Small intestine (tissue), 7 donors: ENCODE data around the gene ITSN1. TPM values are rescaled to one million over a fixed set of nuclear protein-coding genes. Genes with fewer than 3 reads are reported as not detected.
"Not testable (repeated sequence)": the region's sequence is repeated elsewhere in the genome, so short reads cannot be mapped to it uniquely, and the experiment has no call there.

ENCODE experiments used
- DNase-seq, 2 donors: peaks; one replicate each; pipeline versions ENCODE4 v3.0.0 to v3.0.0-alpha.2; 2013
- FAIRE-seq: peaks from 2 replicates; lab custom pipeline; 2012; peaks lifted over from hg19 to GRCh38; lab: Jason Lieb, UNC
- H3K27ac ChIP-seq, 3 donors: one replicate each; pipeline ENCODE4 v1.5.1; 2013; ENCODE audit warnings: low read length in 2 of 3, mild to moderate bottlenecking in 2 of 3, control low read depth in 1 of 3, inconsistent platforms in 1 of 3, low read depth in 1 of 3, moderate library complexity in 1 of 3
- H3K27me3 ChIP-seq, 3 donors: one replicate each; pipeline ENCODE4 v1.6.1; 2013; ENCODE audit warnings: low read length in 3 of 3, inconsistent platforms in 1 of 3; ENCODE audit not compliant: control insufficient read depth in 3 of 3, insufficient read depth in 3 of 3
- H3K36me3 ChIP-seq, 3 donors: one replicate each; pipeline ENCODE4 v1.6.1; 2013; ENCODE audit warnings: low read length in 3 of 3, inconsistent platforms in 1 of 3, low read depth in 1 of 3, mild to moderate bottlenecking in 1 of 3, moderate library complexity in 1 of 3; ENCODE audit not compliant: control insufficient read depth in 3 of 3, insufficient read depth in 2 of 3
- H3K4me1 ChIP-seq, 3 donors: one replicate each; pipeline ENCODE4 v1.6.1; 2013; ENCODE audit warnings: low read length in 2 of 3, inconsistent platforms in 1 of 3, low read depth in 1 of 3, mild to moderate bottlenecking in 1 of 3, moderate library complexity in 1 of 3; ENCODE audit not compliant: control insufficient read depth in 3 of 3, insufficient read depth in 2 of 3
- H3K4me3 ChIP-seq, 3 donors: one replicate each; pipeline ENCODE4 v1.5.1; 2013; ENCODE audit warnings: low read length in 3 of 3, control low read depth in 1 of 3, inconsistent platforms in 1 of 3, low read depth in 1 of 3, mild to moderate bottlenecking in 1 of 3, moderate library complexity in 1 of 3
- H3K9me3 ChIP-seq, 2 donors: one replicate each; pipeline ENCODE4 v1.6.1; 2013; ENCODE audit warnings: low read depth in 1 of 2, low read length in 1 of 2; ENCODE audit not compliant: control insufficient read depth in 2 of 2, insufficient read depth in 1 of 2
- WGBS, 3 donors: extraction: QIAGEN DNeasy Blood & Tissue Kit; methylation state at CpG; one replicate each; pipeline ENCODE4 v1.1.7; 2013; 5-methylcytosine and 5-hydroxymethylcytosine counted together
- polyA plus RNA-seq, 4 donors: library from polyadenylated mRNA; stranded (reverse) in 3 of 4; unstranded in 1 of 4; fragments of 200-250 nt in 3 of 4; fragments of 120-200 nt in 1 of 4; gene quantifications; one replicate each; pipeline versions ENCODE4 v1.2.1 to v1.2.3, GENCODE V29; 2013
- donor health status: healthy with polysubstance abuse.
- donor health status: control.
- donor health status: control.
- donor health status: Bipolar disorder and iron deficiency.
- donor health status: healthy.

The ITSN1 gene
- polyA plus RNA-seq, 4 donors: 10.5 to 38.0 (median 21.1) TPM

DNA sequence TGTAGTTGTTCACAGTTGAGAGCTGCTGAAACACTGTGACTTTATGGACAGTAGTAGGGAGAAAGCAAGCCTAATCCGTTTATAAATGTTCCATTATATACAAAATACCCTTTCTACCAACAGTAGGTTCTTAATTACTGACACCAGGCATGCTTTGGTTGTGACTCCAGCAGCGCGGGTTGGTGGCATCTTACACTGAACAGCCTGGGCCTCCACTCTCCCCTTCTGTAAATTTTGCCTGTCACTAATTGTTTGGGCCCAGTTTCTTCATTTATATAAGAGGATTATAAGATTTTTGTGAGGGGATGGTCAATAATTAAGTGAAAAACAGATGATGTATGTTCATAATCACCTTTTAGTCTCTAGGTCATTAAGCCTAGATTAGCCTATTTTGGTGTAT is 58.2 kb downstream of the ITSN1 start:
- Histone ChIP-seq H3K27me3 (no peaks in the 10 kb centered on the region), H3K4me1 (peaks cover 0 to 7% (median 0%) of the 10 kb centered on the region in 3 donors), H3K4me3 (no peak overlapping the region), H3K9me3 (no peaks in the 10 kb centered on the region), H3K27ac (no peak overlapping the region), H3K36me3 (no peaks in the 10 kb centered on the region)
- no peak for FAIRE-seq
- DNase-seq: no peak
- 89 to 94% (median 92%) methylated on average over 3 of the region's 3 CpGs for WGBS, 3 donors

DNA sequence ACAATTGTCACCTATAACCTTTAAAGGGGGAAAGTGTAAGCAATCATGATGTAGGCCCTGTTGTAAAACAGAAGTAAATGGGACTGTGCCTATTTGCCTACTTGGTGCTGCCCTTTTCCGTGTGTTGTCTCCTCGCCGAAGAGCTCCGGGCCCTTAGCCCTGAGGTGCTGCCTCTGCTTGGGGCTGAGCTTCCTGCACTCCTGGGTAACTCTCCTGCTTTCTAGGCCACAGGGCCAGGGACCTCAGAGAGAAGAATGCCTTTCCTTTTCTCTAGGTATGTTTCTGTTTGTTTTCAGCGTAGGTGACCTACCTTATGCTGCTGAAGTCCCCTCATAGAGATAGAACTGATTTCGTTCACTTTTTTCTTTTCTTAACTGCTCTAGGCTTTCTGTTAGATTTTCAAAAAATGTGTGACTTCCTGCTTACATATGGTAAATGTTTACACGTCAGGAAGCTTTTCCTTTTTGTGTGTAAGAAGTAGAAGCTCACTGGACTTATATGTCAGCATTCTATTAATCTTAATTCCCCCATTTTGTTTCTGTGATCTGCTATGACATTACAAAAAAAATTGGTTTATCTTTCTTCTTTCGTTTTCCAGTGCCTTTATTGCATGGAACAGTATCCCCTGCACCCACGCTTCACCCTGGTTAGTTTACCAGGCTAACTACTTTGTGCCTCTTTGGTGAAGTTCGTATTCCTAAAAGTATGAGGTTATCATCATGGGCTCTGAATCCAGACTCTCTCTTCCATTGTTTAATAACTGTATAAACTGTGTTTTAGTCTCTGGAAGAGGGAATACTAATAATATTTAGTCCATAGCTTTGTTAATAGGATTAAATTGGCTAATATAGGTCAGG is 61.7 kb downstream of the ITSN1 start:
- H3K27ac ChIP-seq: peak overlapping the region in 1 of 3 donors; percentile 31
- DNase-seq (peak in 1 of 2 donors; percentile 39), FAIRE-seq (no peak)
- H3K4me1 ChIP-seq: peaks cover 0 to 7% (median 0%) of the 10 kb centered on the region in 3 donors
- no peaks in the 10 kb centered on the region for H3K9me3 ChIP-seq
- 68 to 81% (median 78%) methylated on average over 10 of the region's 10 CpGs for WGBS, 3 donors
- H3K4me3 ChIP-seq: no peak overlapping the region
- no peaks in the 10 kb centered on the region for H3K36me3 ChIP-seq
- no peaks in the 10 kb centered on the region for H3K27me3 ChIP-seq

- H3K4me1 ChIP-seq: peaks cover 0 to 15% (median 2%) of the 10 kb centered on the region in 3 donors
- FAIRE-seq (no peak), DNase-seq (no peak)
- peaks cover 0 to 9% of the 10 kb centered on the region in 2 donors for H3K9me3 ChIP-seq
- no peak overlapping the region for H3K4me3 ChIP-seq
- peaks cover 0 to 3% (median 0%) of the 10 kb centered on the region in 3 donors for H3K36me3 ChIP-seq
- no peak overlapping the region for H3K27ac ChIP-seq
- no peaks in the 10 kb centered on the region for H3K27me3 ChIP-seq
Measured at GRCh38 chr21:33707846-33708245, 65.5 kb downstream of the ITSN1 start.

GRCh38 chr21:33708874-33709273 is 66.6 kb downstream of the ITSN1 start:
- Histone ChIP-seq H3K9me3 (peaks cover 0 to 9% of the 10 kb centered on the region in 2 donors), H3K4me1 (peaks cover 0 to 14% (median 2%) of the 10 kb centered on the region in 3 donors), H3K27ac (no peak overlapping the region), H3K36me3 (peaks cover 0 to 3% (median 0%) of the 10 kb centered on the region in 3 donors), H3K27me3 (no peaks in the 10 kb centered on the region), H3K4me3 (no peak overlapping the region)
- DNase-seq (no peak), FAIRE-seq (no peak)
- 93 to 94% (median 94%) methylated on average over 2 of the region's 2 CpGs for WGBS, 3 donors

DNA sequence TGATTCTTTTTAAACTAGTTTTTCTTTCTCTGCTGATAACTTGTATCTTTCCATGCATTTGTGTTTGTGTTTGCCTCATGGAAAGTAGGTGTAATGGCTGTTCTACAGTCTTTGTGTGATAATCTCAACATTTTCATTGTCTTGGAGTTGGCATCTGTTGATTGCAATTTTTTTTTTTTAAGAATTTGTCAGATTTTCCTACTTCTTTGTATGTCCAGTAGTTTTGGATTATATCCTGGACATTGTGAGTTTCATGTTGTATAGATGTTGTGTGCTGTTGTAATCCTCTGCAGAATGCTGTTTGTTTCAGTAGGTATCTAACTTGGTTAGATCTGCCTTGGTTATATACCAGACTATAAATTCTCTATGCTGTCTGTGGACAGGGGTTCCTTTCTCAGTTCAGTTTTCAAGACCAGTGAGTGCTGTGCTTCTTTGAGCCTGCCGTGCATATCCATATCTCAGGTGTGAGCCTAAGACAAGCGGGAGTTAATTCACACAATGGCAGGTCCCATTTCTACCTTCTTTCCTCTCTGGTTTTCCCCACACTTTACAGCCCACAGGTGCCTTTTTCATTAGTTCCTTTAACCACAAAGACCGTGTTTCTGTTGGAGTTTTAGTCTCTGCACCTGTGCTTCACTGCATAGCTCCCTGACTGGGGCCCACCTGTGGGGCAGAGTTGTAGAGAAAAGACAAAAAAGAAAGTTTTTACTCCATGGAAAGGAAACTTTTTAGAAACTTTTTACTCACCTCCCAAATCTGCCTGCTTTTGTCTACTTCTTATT is 69.9 kb downstream of the ITSN1 start:
- Histone ChIP-seq H3K27me3 (no peaks in the 10 kb centered on the region), H3K4me1 (peaks cover 0 to 9% (median 2%) of the 10 kb centered on the region in 3 donors), H3K4me3 (no peak overlapping the region), H3K27ac (no peak overlapping the region), H3K9me3 (peaks cover 0 to 9% of the 10 kb centered on the region in 2 donors), H3K36me3 (peaks cover 0 to 3% (median 0%) of the 10 kb centered on the region in 3 donors)
- DNase-seq: peak in 1 of 2 donors; percentile 8
- FAIRE-seq: no peak
- 52 to 65% (median 57%) methylated on average over 3 of the region's 3 CpGs for WGBS, 3 donors

DNA sequence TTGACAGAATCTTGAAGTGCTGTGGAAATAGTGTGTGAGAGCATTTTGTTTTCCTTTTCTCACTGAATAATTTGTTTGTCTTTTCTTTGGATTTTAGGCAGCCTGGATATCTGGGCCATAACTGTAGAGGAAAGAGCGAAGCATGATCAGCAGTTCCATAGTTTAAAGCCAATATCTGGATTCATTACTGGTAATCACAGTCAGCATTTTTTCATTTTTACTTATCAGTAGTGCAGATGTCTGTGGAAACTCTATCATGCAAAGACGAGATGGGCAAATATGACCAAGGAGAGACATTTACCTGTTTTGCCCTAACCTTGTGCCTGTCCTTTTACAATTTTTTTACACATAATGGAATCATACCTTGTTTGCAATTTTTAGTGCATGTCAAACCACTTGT is 78.8 kb downstream of the ITSN1 start:
- DNase-seq: no peak
- H3K27ac ChIP-seq: no peak overlapping the region
- no peak for FAIRE-seq
- H3K36me3 ChIP-seq: peaks cover 0 to 13% (median 4%) of the 10 kb centered on the region in 3 donors
- no peaks in the 10 kb centered on the region for H3K27me3 ChIP-seq
- no peak overlapping the region for H3K4me3 ChIP-seq
- peaks cover 0 to 3% of the 10 kb centered on the region in 2 donors for H3K9me3 ChIP-seq
- WGBS, 3 donors: 77 to 91% (median 87%) methylated on average over 2 of the region's 2 CpGs
- H3K4me1 ChIP-seq: no peaks in the 10 kb centered on the region

- peaks cover 0 to 10% (median 2%) of the 10 kb centered on the region in 3 donors for H3K36me3 ChIP-seq
- 90 to 95% (median 92%) methylated on average over 3 of the region's 3 CpGs for WGBS, 3 donors
- not testable (repeated sequence) for H3K27me3 ChIP-seq
Measured at GRCh38 chr21:33729139-33729538, 86.8 kb downstream of the ITSN1 start.

GRCh38 chr21:33729641-33730040 is 87.3 kb downstream of the ITSN1 start:
- Histone ChIP-seq H3K4me1 (no peaks in the 10 kb centered on the region), H3K36me3 (peaks cover 0 to 10% (median 2%) of the 10 kb centered on the region in 3 donors), H3K27ac (no peak overlapping the region), H3K9me3 (no peaks in the 10 kb centered on the region), H3K4me3 (no peak overlapping the region), H3K27me3 (no peaks in the 10 kb centered on the region)
- 39 to 61% (median 57%) methylated on average over 2 of the region's 2 CpGs for WGBS, 3 donors
- FAIRE-seq (no peak), DNase-seq (no peak)

More at GRCh38 chr21:33729139-33729538, 86.8 kb downstream of the ITSN1 start:
- H3K27ac ChIP-seq, H3K4me1 ChIP-seq, H3K9me3 ChIP-seq, FAIRE-seq, DNase-seq, H3K4me3 ChIP-seq: not testable (repeated sequence)
